Endothelial cell of umbilical vein (primary cell): ENCODE results near the gene KLHL30. TPM values are rescaled to one million over a fixed set of nuclear protein-coding genes. Genes with fewer than 3 reads are reported as not detected.

Source experiments
- BruUV-seq: library from RNA; stranded (reverse); fragments of 400-500 nt; replicated peaks from 2 replicates; lab custom pipeline; 2021; lab: Mats Ljungman, UMichigan
- CTCF ChIA-PET: fragments of 300-600, 350-600 bp; sonication (Branson Sonifier 250); formaldehyde crosslinking; loops from one replicate; lab custom pipeline; 2021; ENCODE audit warnings: antibody characterized with exemption, inconsistent platforms; lab: Charles Lee
- POLR2A ChIA-PET: fragments of 300-600, 350-600 bp; sonication (Branson Sonifier 250); formaldehyde crosslinking; loops from one replicate; lab custom pipeline; 2021; ENCODE audit warnings: antibody characterized with exemption, inconsistent platforms; lab: Charles Lee
- DNase-seq: peaks from one replicate; pipeline ENCODE4 v3.0.0-alpha.2; 2011; ENCODE audit warnings: low read depth, low spot score
- FAIRE-seq: peaks from 2 replicates; lab custom pipeline; 2011; peaks lifted over from hg19 to GRCh38; lab: Jason Lieb, UNC
- H2AFZ ChIP-seq: 2 replicates; pipeline ENCODE4 v1.6.0; 2012; ENCODE audit warnings: low read depth, low read length, control low read depth, inconsistent platforms
- H3K27ac ChIP-seq: 2 replicates; pipeline ENCODE4 v1.5.1; 2011; ENCODE audit warnings: low read depth, mild to moderate bottlenecking, control low read depth, low read length, moderate library complexity; ENCODE audit not compliant: insufficient read depth
- H3K27me3 ChIP-seq, 2 experiments: 2 replicates each; pipeline versions ENCODE4 v1.6.0 to v1.6.1; 2011; ENCODE audit warnings: low read length in 2 of 2, mixed read lengths in 1 of 2; ENCODE audit not compliant: control insufficient read depth in 2 of 2, insufficient read depth in 2 of 2
- H3K36me3 ChIP-seq, 2 experiments: 2 replicates in 1 of 2; 3 replicates in 1 of 2; pipeline ENCODE4 v1.5.1; 2011; ENCODE audit warnings: low read length in 2 of 2, mild to moderate bottlenecking in 1 of 2, moderate library complexity in 1 of 2; ENCODE audit not compliant: control insufficient read depth in 2 of 2, insufficient read depth in 2 of 2; ENCODE audit errors: extremely low read depth in 1 of 2
- H3K4me1 ChIP-seq: 3 replicates; pipeline ENCODE4 v1.5.1; 2011; ENCODE audit warnings: mild to moderate bottlenecking, low read length; ENCODE audit not compliant: control insufficient read depth, insufficient read depth; ENCODE audit errors: extremely low read depth
- H3K4me2 ChIP-seq: 2 replicates; pipeline ENCODE4 v1.6.1; 2011; ENCODE audit warnings: low read length, control low read depth, mixed read lengths; ENCODE audit not compliant: insufficient read depth
- H3K4me3 ChIP-seq, 3 experiments: fragments of 200-600 bp in 1 of 3; sonication (generic), shearing (Covaris generic) in 1 of 3; replicated peaks in 1 of 3; 2 replicates each; pipeline ENCODE4 v1.5.1; 2011 to 2016; ENCODE audit warnings: control low read depth in 3 of 3, low read length in 3 of 3, mild to moderate bottlenecking in 2 of 3, inconsistent platforms in 1 of 3, low read depth in 1 of 3, moderate library complexity in 1 of 3; ENCODE audit not compliant: insufficient read depth in 1 of 3
- H3K79me2 ChIP-seq: 2 replicates; pipeline ENCODE4 v1.6.0; 2012; ENCODE audit warnings: low read length, inconsistent platforms; ENCODE audit not compliant: control insufficient read depth, insufficient read depth
- H3K9ac ChIP-seq: replicated peaks from 2 replicates; pipeline ENCODE3; 2011; ENCODE audit warnings: low read length, control low read depth; ENCODE audit not compliant: insufficient read depth; ENCODE audit errors: extremely low read depth
- H3K9me1 ChIP-seq: replicated peaks from 3 replicates; pipeline ENCODE4 v1.6.0; 2011; ENCODE audit warnings: mild to moderate bottlenecking, low read length; ENCODE audit not compliant: control insufficient read depth, insufficient read depth; ENCODE audit errors: extremely low read depth
- H3K9me3 ChIP-seq: replicated peaks from 2 replicates; pipeline ENCODE4 v1.5.1; 2012; ENCODE audit warnings: low read length, inconsistent platforms; ENCODE audit not compliant: control insufficient read depth, insufficient read depth
- H4K20me1 ChIP-seq: replicated peaks from 2 replicates; pipeline ENCODE3; 2011; ENCODE audit warnings: mild to moderate bottlenecking, low read length; ENCODE audit not compliant: control insufficient read depth, insufficient read depth; ENCODE audit errors: extremely low read depth
- CTCF ChIP-seq, 2 donors: IDR thresholded peaks; 1 replicate in 1 of 2; 2 replicates in 1 of 2; pipeline ENCODE4 v1.5.1; 2011; ENCODE audit warnings: low read length in 2 of 2, mild to moderate bottlenecking in 2 of 2, moderate library complexity in 2 of 2, control low read depth in 1 of 2, inconsistent platforms in 1 of 2, low read depth in 1 of 2; ENCODE audit not compliant: insufficient read depth in 1 of 2; ENCODE audit errors: extremely low read depth in 1 of 2
- EZH2 ChIP-seq: IDR thresholded peaks from 2 replicates; pipeline ENCODE4 v1.6.1; 2012; ENCODE audit warnings: borderline replicate concordance, low read depth, mild to moderate bottlenecking, moderate library complexity, low read length, inconsistent platforms; ENCODE audit not compliant: severe bottlenecking
- FOS ChIP-seq: IDR thresholded peaks from 2 replicates; pipeline ENCODE4 v1.6.1; 2011; ENCODE audit warnings: mild to moderate bottlenecking, low read length, moderate library complexity, borderline replicate concordance; ENCODE audit not compliant: insufficient read depth
- GATA2 ChIP-seq: IDR thresholded peaks from 2 replicates; pipeline ENCODE4 v1.7.0; 2011; ENCODE audit warnings: low read depth, mild to moderate bottlenecking, moderate library complexity, mixed read lengths, low read length; ENCODE audit not compliant: insufficient read length, insufficient read depth
- JUN ChIP-seq: IDR thresholded peaks from 2 replicates; pipeline ENCODE4 v1.6.1; 2011; ENCODE audit warnings: borderline replicate concordance, low read depth; ENCODE audit not compliant: insufficient read length, insufficient read depth
- MAX ChIP-seq: IDR thresholded peaks from 2 replicates; pipeline ENCODE4 v1.6.1; 2011; ENCODE audit not compliant: insufficient read depth, insufficient read length
- MYC ChIP-seq: IDR thresholded peaks from one replicate; pipeline ENCODE4 v1.6.1; 2011; ENCODE audit warnings: mild to moderate bottlenecking, low read depth, low read length
- POLR2A ChIP-seq: IDR thresholded peaks from 2 replicates; pipeline ENCODE4 v1.6.1; 2012; ENCODE audit warnings: low read depth, mild to moderate bottlenecking, control low read depth, low read length
- POLR2AphosphoS5 ChIP-seq: IDR thresholded peaks from 2 replicates; pipeline ENCODE4 v1.6.1; 2012; ENCODE audit warnings: low read depth, mild to moderate bottlenecking, control low read depth, low read length, moderate library complexity; ENCODE audit not compliant: insufficient read depth
- dilution Hi-C: fragments of 300-500 bp; cut with MboI; formaldehyde crosslinking; loops from one replicate; pipeline ENCODE4 v1.15.0; 2019; ENCODE audit warnings: low sequenced_read_pairs; ENCODE audit not compliant: extremely low pct_ligation_motif_present
- intact Hi-C: fragments of 100-400 bp; cut with micrococcal nuclease; formaldehyde crosslinking; loops from one replicate; pipeline ENCODE4 v1.10.0; 2022
- polyA plus RNA-seq, 4 experiments: library from polyadenylated mRNA; depleted of rRNA in 3 of 4; stranded (reverse) in 3 of 4; unstranded in 1 of 4; fragments of >200 nt; gene quantifications; 2 replicates each; pipeline versions ENCODE4 v1.2.1 to v1.2.3, GENCODE V29; 2011 to 2012; ENCODE audit warnings: missing spikeins in 1 of 4
- total RNA-seq: library from RNA; stranded (reverse); gene quantifications from 2 replicates; pipeline ENCODE4 v1.2.3, GENCODE V29; 2021

The KLHL30 gene
- total and polyA plus RNA-seq, 2 donors (not counting 3 experiments of a cell fraction or from before 2014, with no cell fraction given), result not detected

- Histone ChIP-seq H3K4me3 (no peak overlapping the region), H3K9me3 (no peaks in the 10 kb centered on the region), H2AFZ (no peak overlapping the region), H3K36me3 (no peaks in the 10 kb centered on the region), H3K27ac (no peak overlapping the region), H3K9ac (no peak overlapping the region), H3K27me3 (no peaks in the 10 kb centered on the region), H3K4me2 (no peak overlapping the region), H4K20me1 (no peaks in the 10 kb centered on the region), H3K9me1 (no peaks in the 10 kb centered on the region), H3K4me1 (no peaks in the 10 kb centered on the region), H3K79me2 (no peaks in the 10 kb centered on the region)
- DNase-seq (no peak), FAIRE-seq (no peak)
- intact Hi-C loops, result no loop called here
- CTCF ChIA-PET, result no interaction called here
- no TSS peak for BruUV-seq
- dilution Hi-C loops, result no loop called here
- TF ChIP-seq MAX (no peak), FOS (no peak), POLR2AphosphoS5 (no peak), JUN (no peak), MYC (no peak), CTCF (IDR thresholded peaks at IDR 0.05; ENCODE audit: extremely low read depth in 1 of 2, insufficient read depth in 1 of 2, low read depth in 1 of 2, low read length in 2 of 2) (no peak), GATA2 (no peak), EZH2 (no peak), POLR2A (no peak)
- POLR2A ChIA-PET, result no interaction called here
Observed at GRCh38 chr2:238150686-238151085, 12.2 kb downstream of the KLHL30 start.
